NOMO-1 treated with DMSO at 0.1 percent for 48 hours (cell line): ENCODE results near the gene CORO6.
A peak's percentile ranks its signal among the peaks of the same experiment; 100 is the strongest.
"Not testable (repeated sequence)": the region's sequence is repeated elsewhere in the genome, so short reads cannot be mapped to it uniquely, and the experiment has no call there.

Experiments used
- DNase-seq: peaks from one replicate; lab custom pipeline; 2025; ENCODE audit not compliant: unreplicated experiment; lab: John Stamatoyannopoulos, UW

Gene CORO6

DNA sequence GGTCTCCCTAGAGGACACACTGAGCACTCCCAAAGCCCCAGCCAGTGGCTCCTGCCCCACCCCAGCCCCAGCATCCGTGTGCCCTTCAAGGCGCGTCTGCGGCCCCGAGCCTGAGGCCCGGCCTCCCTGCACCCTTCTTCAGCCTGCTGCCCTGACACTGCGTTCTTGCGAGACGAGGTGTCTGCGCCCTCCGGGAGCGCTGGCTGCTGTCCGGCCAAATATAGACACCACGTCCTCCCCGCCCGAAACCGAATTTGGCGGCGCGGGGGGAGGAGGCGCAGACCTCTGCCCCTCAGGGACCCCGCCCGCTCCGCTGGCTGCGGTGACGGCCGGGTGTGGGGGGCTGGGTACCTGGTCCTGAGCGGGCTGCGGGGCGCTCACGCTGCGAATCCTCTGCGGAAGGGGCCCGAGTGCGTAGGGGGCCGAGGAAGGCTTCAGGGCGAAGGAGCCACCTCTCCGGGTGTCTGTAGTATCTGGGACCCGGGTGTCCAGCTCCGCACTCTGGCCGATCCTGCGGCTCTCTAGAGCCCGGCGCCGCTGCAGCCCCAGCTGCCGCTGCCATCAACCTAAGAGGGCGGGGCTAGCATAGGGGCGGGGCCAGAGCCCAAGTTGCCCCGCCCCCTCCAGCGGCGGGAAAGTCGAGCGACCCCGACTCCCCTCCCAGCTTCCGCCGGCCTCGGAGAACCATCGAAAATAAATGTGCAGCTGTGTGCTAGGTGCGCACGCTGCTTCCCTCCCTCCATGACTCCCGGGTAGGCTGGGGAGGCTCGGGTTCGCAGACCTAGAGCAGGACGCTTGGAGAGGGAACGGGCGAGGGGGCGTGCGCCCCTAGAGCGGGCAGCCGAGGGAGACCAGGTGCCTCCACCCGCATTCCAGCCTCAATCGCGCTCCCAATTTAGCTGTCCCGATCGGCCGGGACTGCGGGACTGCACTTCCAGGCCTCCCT is at the start of gene CORO6:
CORO6 (minus strand) TSS at position 576 of the 946 bp plus-strand sequence. CDS start 1,491 bp downstream, outside the sequence.
- peak; percentile 7 for DNase-seq

DNA sequence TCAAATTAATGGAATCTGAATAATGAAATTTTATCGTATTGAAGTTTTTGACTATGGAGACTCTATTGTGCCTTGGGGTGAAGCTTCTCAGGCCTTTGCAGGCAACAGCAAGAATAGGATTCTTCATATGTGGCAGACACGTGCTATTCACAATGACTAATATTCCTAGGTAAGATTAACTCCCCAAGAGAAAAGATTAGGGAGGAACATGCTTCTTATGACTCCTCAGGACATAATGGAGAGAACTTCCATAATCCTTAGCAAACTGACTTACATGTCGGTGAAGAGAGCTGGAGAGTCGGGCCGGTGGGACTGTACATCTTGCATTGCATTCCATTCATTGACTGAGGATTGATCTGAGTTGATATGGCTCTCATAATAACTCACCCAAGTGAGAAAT is 48.9 kb upstream of the CORO6 start:
- no peak for DNase-seq

DNA sequence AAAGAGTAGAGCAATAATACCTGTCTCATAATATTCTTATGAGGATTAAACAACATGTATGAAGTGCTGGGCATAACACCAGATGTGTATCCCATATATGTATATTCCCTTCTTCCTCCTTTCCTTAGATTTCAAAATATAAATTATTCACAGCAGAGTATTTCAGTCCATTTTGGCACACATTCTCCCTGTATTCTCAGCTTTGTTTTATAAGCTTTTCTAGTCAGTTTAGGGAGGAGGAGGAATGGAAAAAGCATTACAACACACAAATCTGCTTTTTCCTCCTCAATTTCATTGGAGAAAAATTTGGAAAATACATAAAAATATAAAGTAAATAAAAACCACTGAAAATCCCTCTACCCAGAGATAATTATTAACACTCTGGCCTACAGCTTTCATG is 46.6 kb upstream of the CORO6 start:
- DNase-seq: no peak

DNA sequence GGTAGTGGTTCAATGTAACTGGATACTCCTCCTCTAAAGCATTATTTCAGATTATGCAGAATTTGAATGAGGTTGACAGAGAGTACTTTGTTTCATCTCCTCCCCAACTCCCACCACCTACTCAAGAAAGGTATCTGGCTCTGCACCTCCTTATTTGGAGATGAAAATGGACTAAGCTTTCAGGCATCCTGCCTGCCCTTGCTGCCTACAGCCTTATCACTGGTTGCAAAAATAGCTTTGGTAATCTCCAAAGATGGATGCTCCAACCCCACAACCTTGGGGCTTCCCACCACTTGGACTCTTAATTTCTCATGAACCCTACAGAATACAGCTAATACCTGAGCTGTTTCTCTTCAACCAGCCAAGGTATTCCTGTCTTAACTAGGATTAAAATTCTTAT is 45.3 kb upstream of the CORO6 start:
- no peak for DNase-seq

DNA sequence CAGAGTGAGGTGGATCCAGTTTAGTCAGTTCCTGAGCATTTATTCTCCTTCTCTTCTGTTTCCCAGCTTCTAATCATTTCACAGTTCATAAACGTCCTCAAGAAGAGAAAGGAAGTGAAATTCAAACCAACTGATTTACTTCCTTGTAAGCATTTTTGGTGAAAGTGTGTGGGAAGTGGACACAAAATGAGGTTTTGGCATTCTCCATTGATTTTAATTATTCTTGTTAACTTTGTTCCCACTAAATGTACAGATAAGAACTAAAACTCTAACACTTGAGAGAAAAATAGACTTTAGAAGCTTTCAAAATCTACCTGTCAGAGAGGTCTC is 42.7 kb upstream of the CORO6 start:
- peak; percentile 59 for DNase-seq

DNA sequence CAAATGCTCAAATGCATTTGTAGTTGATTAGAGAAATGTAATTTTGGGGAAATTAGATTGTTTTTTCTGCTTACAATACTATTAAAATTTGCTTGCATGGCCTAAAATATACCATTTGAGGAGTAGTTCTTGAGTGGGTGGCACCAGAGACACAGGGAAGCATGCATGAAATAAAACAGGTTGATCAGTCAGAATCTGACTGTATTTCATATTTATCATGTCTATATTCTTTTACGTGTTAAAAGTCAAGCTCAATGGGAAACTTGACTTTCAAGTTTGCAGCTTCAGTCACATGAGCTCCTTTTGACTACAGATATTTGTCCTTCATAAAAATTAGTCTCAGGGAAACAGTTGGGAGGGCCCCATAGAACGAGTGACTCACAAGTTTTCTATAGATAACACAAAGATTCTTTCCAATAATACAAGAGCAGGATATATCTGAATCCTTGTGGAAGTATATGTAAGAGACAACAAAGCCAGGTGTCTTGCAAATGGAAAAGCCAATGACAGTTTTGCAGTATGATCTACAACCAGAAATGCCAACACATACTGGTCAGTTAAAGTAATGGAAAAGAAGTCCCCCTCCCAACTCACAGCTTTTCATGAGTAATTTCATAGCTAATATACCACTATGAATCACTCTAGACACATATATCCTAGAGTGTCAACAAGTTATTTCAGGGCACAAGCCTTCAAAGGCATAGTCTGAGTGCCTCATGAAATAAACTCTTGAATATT is 42.2 kb upstream of the CORO6 start:
- peak; percentile 59 for DNase-seq

DNA sequence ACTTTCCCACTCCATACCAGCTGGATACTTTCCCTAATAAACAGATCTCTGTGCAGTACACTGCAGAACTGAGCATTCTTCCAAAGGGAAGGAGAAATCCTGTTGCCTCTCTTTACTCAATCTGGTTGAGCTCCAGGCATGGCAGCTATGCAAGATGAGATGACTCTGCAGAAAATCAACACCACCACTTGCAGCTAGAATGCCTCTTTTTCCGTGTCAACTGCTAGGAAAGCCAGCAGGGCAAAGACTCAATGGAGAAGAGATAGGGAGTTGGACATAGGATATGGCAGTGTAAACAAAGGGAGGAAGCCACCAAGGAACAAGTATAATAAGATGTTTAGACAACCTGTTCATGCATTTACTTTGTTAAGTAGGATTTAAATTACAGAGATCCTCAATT is 40.4 kb upstream of the CORO6 start:
- no peak for DNase-seq

DNA sequence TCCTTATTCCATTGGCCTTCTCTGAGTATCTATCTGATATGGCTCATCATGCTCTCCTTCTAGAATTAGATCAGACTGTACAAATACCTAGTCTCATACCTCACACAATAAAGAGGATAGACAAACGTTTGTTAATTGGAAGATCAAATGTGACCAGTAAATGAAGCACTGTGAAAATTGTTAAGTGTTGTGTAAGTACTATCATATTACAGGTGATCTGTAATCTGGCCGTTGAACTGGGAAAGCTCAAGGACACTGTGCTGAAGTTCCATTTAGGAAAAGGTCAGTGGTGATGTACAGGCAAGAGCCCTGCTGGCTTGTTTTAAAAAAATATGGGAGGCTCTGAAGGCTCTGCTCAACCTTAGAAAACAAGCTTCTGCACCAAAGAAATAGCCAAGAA is 38.5 kb upstream of the CORO6 start:
- no peak for DNase-seq

DNA sequence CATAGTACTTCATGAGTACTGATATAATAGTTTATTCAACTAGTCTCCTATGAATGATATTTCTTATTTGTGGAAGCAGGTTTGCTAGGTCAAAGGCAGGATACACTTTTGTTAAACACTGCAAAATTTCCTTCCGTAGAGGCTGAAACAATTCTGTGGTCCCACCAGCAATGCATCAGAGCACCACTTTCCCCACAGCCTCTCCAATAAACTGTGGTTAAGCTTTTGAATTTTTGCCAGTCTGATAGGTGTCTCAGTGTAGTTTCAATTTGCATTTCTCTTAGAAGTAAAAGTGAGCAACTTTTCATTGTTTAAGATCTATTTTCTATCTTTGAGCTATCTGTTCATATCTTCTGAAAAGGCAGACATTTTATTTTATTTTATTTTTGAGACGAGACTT is 36.4 kb upstream of the CORO6 start:
- no peak for DNase-seq

DNA sequence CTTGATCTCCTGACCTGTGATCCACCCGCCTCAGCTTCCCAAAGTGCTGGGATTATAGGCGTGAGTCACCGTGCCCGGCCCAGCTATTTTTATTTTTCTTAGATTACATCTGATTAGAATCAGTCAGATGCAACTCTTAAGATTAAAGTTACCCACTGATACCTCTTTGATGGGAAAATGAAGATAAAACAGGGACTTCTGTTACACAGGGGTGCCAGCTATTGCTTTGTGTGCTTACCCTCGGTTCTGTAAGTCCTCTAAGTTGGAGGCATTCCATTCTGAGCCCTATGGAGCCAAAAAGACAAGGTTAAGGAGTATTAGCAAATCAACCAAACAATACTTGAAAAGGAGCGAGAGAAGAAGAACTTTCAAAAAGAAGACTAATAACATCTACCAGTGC is 32.6 kb upstream of the CORO6 start:
- no peak for DNase-seq

DNA sequence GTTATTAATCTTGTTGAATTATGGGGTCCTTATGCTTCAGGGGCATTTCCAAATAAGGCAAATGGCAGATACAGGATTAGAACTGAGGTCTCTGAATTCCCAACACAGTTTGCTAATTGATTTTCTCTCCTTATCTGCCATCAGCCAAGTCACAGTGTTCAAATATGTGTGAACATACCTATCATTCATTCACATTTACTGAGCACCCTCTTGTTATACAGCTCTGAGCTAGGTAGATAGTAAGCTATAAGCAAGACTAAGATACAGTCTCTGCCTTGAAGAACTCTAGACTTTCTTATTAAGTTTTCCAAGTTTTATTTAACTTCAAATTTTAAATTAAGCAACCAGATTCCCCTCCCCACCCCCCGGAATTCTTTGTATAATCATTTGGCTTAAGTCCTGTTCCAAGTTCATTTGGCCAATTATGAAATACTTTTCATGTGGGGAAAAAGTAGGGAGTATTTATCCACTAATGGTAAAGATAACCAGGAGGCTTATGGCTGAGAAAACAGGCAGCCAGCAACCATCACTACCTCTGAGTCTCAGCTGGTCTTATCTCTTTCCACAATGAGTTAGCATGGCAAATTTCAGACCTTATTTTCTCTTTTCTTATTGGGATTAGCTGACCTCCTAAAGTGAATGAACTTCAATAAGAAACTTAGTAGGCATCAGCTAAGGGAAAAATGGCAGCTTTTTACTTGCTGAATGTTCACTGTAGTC is 31.4 kb upstream of the CORO6 start:
- DNase-seq: no peak

DNA sequence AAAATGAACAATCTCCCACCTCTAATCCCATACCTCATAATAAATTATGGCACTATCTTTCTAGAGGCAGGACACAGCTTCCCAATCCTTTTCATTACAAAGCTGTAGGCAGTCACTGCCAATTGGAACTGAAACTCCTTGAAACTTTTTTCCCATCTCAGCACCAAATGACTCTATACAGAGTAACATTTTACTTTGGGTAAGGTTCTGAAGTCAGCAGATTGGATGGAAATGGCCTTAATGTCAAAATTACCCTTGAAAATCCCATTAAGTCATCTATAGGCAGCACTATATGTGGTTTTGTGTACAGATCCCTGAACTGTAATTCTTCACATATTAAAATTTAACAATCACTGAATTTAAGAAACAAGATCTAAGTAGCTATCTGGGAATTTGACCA is 30.3 kb upstream of the CORO6 start:
- no peak for DNase-seq

DNA sequence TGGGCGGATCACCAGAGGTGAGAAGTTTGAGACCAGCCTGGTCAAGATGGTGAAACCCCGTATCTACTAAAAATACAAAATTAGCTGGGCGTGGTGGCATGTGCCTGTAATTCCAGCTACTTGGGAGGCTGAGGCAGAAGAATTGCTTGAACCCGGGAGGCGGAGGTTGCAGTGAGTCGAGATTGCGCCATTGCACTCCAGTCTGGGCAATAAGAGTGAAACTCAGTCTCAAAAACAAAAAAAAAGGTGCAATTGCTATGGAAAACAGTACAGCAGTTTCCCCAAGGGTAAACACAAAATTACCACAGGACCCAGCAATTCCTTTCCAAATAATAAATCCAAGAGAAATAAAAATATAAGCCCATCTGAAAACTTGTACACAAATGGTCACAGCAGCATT is 29.2 kb upstream of the CORO6 start:
- not testable (repeated sequence) for DNase-seq

DNA sequence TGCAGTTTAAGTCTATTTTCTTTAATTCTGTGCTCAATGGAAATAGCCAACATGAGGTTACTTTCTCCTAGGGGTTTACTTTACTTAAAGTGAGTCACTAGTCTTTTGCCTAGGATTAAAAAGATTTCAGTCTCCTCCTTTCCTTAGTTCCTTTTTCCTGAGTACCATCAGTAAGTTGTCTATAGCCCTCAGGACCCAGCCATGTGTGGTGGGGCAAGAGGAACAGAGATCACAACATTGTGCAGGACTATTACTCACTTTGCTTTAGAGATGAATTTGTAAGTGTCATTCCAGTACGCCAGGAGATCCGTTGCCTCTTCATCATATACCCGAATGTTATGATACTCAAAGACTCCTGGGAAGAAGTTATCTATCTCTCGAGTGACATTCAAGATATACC is 27.7 kb upstream of the CORO6 start:
- DNase-seq: no peak

DNA sequence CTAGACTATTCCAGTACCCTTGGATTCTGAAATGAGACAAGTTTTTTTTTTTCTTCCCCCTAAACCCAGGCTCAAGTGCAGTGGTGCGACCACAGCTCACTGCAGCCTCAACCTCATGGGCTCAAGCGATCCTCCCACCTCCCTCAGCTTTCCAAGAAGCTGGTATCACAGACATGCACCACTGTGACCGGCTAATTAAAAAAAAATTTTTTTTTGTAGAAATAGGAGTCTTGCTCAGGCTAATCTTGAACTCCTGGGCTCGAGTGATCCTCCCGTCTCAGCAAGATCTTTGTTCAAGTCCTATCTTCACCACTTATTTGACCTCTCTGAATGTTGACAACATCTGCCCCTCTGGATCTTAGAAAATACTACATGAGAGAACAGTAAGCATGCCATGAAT is 26.6 kb upstream of the CORO6 start:
- DNase-seq: no peak

DNA sequence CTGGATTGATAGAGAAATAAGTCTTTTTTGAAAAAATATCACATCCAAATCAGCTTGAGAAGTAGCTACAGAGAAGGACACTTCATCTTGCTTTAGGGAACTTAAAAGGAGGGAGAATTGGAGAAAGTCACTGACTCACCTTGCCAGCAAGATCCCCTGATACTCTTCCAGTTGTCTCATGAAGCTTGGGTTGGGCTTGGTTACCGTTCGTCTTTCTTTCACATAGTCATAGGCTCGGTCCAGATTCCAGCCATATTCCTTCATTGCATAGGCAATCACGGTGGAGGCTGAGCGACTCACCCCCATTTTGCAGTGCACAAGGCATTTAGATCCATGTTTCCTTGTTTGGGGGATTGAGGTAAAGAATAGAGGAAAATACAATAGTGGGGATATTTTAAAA is 25.3 kb upstream of the CORO6 start:
- DNase-seq: no peak

DNA sequence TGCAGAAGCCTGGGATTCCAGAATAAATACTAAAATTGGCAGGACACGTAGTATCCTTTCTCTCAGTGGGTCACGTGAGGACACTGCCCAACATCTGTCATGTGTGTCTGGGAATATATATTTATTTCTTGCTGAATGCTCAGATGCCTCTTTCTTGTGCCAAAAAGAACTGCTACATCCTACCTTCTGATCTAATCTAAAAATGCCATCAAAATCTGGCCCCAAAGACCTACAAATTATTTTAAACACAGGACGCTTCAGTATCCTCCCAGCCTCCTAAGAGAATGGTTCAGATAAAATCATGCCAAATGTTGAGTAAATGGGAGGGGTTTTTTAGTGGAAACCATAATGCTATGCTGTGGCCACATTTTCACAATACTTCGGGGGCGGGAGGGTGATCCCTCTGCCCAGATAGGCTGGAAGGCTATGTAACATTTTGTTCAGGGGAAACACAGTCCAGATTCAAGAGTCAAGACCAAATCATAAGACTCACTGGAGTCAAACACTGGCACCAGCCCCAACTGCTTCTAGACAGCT is 22.9 kb upstream of the CORO6 start:
- DNase-seq: no peak

DNA sequence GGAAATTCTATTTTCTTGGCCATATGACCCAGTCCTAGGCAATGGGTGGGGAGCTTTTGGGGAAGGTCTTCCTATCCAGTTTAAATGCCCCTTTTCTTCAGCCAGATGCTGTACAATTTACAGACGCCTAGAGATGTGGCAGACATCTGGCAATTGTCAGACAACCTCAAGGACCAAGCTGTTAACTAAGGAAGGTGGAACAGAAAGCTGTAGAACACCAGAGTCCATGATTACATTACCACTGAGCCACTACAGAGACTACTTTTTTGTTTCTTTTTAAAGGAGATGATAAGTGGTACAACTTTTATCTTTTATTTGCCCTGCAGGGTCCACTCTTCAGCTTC is 21.1 kb upstream of the CORO6 start:
- no peak for DNase-seq

DNA sequence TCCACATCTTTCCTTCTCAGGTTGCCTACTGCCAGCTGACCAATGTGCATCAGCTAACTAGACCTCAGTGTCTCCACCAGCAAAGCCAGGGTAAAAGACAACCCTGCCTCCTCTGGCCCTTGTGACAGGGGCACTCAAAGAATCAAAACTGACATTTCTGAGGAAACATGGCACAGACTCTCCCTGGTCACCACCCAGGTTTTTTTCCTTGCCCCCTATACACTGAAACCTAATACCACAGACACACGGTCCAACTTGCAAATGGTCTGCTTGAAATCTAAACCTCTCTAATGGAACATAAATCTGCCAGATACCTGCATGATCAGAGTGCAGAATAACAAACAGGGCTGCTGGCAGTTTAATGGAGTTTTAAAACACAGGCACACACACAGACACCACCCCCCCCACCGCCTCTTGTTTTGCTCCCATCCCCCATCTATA is 19.5 kb upstream of the CORO6 start:
- no peak for DNase-seq

DNA sequence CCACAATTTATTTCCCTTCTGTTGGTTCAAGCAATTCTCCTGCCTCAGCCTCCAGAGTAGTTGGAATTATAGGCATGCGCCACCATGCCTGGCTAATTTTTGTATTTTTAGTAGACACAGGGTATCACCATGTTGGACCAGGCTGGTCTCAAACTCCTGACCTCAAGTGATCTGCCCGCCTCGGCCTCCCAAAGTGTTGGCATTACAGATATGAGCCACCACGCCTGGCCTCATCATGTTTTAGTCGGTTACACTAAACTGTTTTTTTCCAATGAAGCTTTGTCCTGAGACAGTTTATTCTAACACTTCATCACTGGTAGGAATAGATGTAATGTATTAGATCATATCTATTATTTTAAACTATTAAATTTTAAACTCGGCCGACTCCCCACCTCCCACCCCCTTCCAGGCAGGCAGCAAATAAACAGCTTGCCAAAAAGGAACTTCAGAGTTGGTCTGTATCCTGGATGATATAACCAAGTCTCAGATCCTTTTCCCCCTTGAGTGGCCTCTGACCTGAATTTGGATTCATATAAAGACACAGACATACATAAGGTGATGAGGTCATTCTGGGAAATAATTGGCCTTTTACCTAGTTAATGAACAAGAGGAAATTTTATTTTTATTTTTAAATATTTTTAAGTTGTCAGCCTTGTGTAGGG is 18.4 kb upstream of the CORO6 start:
- no peak for DNase-seq

DNA sequence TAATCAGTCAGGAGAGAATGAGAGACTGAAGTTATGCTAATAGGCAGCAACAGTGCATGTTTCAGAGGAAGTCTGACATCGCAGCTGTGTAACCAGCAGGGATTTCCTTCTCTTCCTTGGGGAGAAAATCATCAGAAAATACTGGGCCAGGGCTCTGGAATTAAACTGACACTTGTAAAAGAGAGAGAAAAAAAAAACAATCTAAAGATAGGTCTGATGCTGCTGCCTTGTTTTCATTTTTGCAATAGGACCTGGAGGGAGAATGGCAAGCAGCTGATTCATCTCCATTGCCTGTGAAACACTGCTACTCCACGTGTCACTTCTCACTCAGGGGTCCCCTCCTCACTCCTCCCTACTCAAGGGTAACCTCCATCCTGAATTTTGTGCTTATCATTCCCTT is 17.7 kb upstream of the CORO6 start:
- no peak for DNase-seq
